HepG2 (cell line): ENCODE results near the gene POU2F1. TPM values are rescaled to one million over a fixed set of nuclear protein-coding genes. Genes with fewer than 3 reads are reported as not detected.

Experiments
- ARID4A ChIP-seq: sonication (generic); formaldehyde crosslinking; IDR thresholded peaks from 2 replicates; pipeline ENCODE4 v1.5.0; 2020; ENCODE audit warnings: mild to moderate bottlenecking, missing genetic modification reagents, borderline replicate concordance
- EP300 ChIP-seq, 3 experiments: sonication (generic) in 1 of 3; formaldehyde crosslinking in 1 of 3; IDR thresholded peaks; 2 replicates each; pipeline versions ENCODE4 v1.5.1 to v1.6.1; 2011 to 2020; ENCODE audit warnings: low read depth in 2 of 3, low read length in 2 of 3, borderline replicate concordance in 1 of 3, improper control_type of control experiment in 1 of 3, mild to moderate bottlenecking in 1 of 3, missing genetic modification reagents in 1 of 3, moderate library complexity in 1 of 3
- GFI1 ChIP-seq: sonication (generic); formaldehyde crosslinking; IDR thresholded peaks from 2 replicates; pipeline ENCODE4 v1.5.0; 2020; ENCODE audit warnings: missing genetic modification reagents, mild to moderate bottlenecking, borderline replicate concordance
- KLF13 ChIP-seq: sonication (generic); formaldehyde crosslinking; IDR thresholded peaks from 2 replicates; pipeline ENCODE4 v1.4.0; 2020; ENCODE audit warnings: mild to moderate bottlenecking, missing genetic modification reagents
- MTF2 ChIP-seq: sonication (generic); formaldehyde crosslinking; IDR thresholded peaks from 2 replicates; pipeline ENCODE4 v1.5.0; 2020; ENCODE audit warnings: missing genetic modification reagents, borderline replicate concordance
- MYNN ChIP-seq: sonication (generic); formaldehyde crosslinking; IDR thresholded peaks from 2 replicates; pipeline ENCODE4 v1.4.0; 2020; ENCODE audit warnings: mild to moderate bottlenecking, low read depth, missing genetic modification reagents
- NCOA1 ChIP-seq: sonication (generic); formaldehyde crosslinking; IDR thresholded peaks from 2 replicates; pipeline ENCODE4 v1.9.0; 2021; ENCODE audit warnings: missing genetic modification reagents
- NFE2L2 ChIP-seq: fragments of 150-350 bp; IDR thresholded peaks from 2 replicates; pipeline ENCODE4 v1.6.1; 2014; ENCODE audit warnings: low read length
- POLR2G ChIP-seq: fragments of 200-400 bp; formaldehyde crosslinking; IDR thresholded peaks from 2 replicates; pipeline ENCODE4 v1.6.1; 2018; ENCODE audit warnings: mild to moderate bottlenecking, low read depth, low read length, moderate library complexity
- PRPF4 ChIP-seq: fragments of 200-400 bp; formaldehyde crosslinking; IDR thresholded peaks from 2 replicates; pipeline ENCODE4 v1.6.1; 2016; ENCODE audit warnings: low read length, low read depth; ENCODE audit not compliant: poor library complexity, severe bottlenecking
- SAP130 ChIP-seq: IDR thresholded peaks from 2 replicates; pipeline ENCODE4 v1.6.1; 2016; ENCODE audit warnings: low read depth
- SIX1 ChIP-seq: sonication (generic); formaldehyde crosslinking; IDR thresholded peaks from 2 replicates; pipeline ENCODE4 v1.4.0; 2020; ENCODE audit warnings: missing genetic modification reagents, borderline replicate concordance
- SP2 ChIP-seq: sonication (generic); formaldehyde crosslinking; IDR thresholded peaks from 2 replicates; pipeline ENCODE4 v1.5.1; 2020; ENCODE audit warnings: mild to moderate bottlenecking, missing genetic modification reagents
- ZFP36L2 ChIP-seq: sonication (generic); formaldehyde crosslinking; IDR thresholded peaks from 2 replicates; pipeline ENCODE4 v1.4.0; 2020; ENCODE audit warnings: missing genetic modification reagents
- ZNF121 ChIP-seq: sonication (generic); formaldehyde crosslinking; IDR thresholded peaks from 2 replicates; pipeline ENCODE4 v1.5.0; 2020; ENCODE audit warnings: mild to moderate bottlenecking, missing genetic modification reagents
- ZNF136 ChIP-seq: sonication (generic); formaldehyde crosslinking; IDR thresholded peaks from 2 replicates; pipeline ENCODE4 v1.8.1; 2022; ENCODE audit warnings: low read depth, mild to moderate bottlenecking, moderate library complexity, missing genetic modification reagents
- ZNF543 ChIP-seq: sonication (generic); formaldehyde crosslinking; IDR thresholded peaks from 2 replicates; pipeline ENCODE4 v1.4.0; 2020; ENCODE audit warnings: mild to moderate bottlenecking, missing genetic modification reagents
- ZNF546 ChIP-seq: sonication (generic); formaldehyde crosslinking; conservative IDR thresholded peaks from 2 replicates; pipeline ENCODE4 v1.8.1; 2023; ENCODE audit warnings: mild to moderate bottlenecking, missing genetic modification reagents
- ZNF562 ChIP-seq: sonication (generic); formaldehyde crosslinking; IDR thresholded peaks from 2 replicates; pipeline ENCODE4 v1.8.0; 2022; ENCODE audit warnings: missing genetic modification reagents, borderline replicate concordance
- ZNF567 ChIP-seq: sonication (generic); formaldehyde crosslinking; IDR thresholded peaks from 2 replicates; pipeline ENCODE4 v1.8.1; 2023; ENCODE audit warnings: mild to moderate bottlenecking, missing genetic modification reagents, borderline replicate concordance
- ZNF605 ChIP-seq: sonication (generic); formaldehyde crosslinking; IDR thresholded peaks from 2 replicates; pipeline ENCODE4 v1.8.0; 2022; ENCODE audit warnings: mild to moderate bottlenecking, missing genetic modification reagents
- ZNF629 ChIP-seq: sonication (generic); formaldehyde crosslinking; conservative IDR thresholded peaks from 2 replicates; pipeline ENCODE4 v1.5.0; 2020; ENCODE audit warnings: missing genetic modification reagents
- ZNF678 ChIP-seq: sonication (generic); formaldehyde crosslinking; IDR thresholded peaks from 2 replicates; pipeline ENCODE4 v1.4.0; 2020; ENCODE audit warnings: mild to moderate bottlenecking, missing genetic modification reagents
- ZNF747 ChIP-seq: sonication (generic); formaldehyde crosslinking; IDR thresholded peaks from 2 replicates; pipeline ENCODE4 v1.8.1; 2023; ENCODE audit warnings: missing genetic modification reagents, mild to moderate bottlenecking, borderline replicate concordance
- ZNF790 ChIP-seq: sonication (generic); formaldehyde crosslinking; IDR thresholded peaks from 2 replicates; pipeline ENCODE4 v1.8.0; 2022; ENCODE audit warnings: missing genetic modification reagents, mild to moderate bottlenecking, borderline replicate concordance
- ZZZ3 ChIP-seq: sonication (generic); formaldehyde crosslinking; IDR thresholded peaks from 2 replicates; pipeline ENCODE4 v1.4.0; 2020; ENCODE audit warnings: missing genetic modification reagents, mild to moderate bottlenecking, borderline replicate concordance
- polyA plus RNA-seq, 8 experiments: library from polyadenylated mRNA; depleted of rRNA in 3 of 8; stranded (reverse) in 7 of 8; unstranded in 1 of 8; fragments of >200 nt; fragmentation: Illumina TruSeq in 4 of 8; extraction: Trizol in 4 of 8; gene quantifications; 2 replicates each; pipeline versions ENCODE4 v1.2.1 to v1.2.3, GENCODE V29; 2011 to 2016; ENCODE audit warnings: low read depth in 4 of 8, missing spikeins in 1 of 8, mixed read lengths in 1 of 8; ENCODE audit not compliant: insufficient read depth in 1 of 8
- total RNA-seq, 5 experiments: library from RNA; depleted of rRNA; stranded (reverse); fragments of >200 nt; fragmentation: Illumina TruSeq; extraction: Trizol; gene quantifications; 2 replicates each; pipeline ENCODE4 v1.2.3, GENCODE V29; 2016; ENCODE audit warnings: low read depth in 1 of 5
- TF ChIP-seq, protein P1 (sequence below): sonication (generic); formaldehyde crosslinking; IDR thresholded peaks from 2 replicates; pipeline ENCODE4 v1.5.0; 2020; ENCODE audit warnings: missing genetic modification reagents

The POU2F1 gene
- total and polyA plus RNA-seq, 2 of the 13 experiments (the other 11 are each of a cell fraction or from before 2014, with no cell fraction given) = 10.2 to 13.0 TPM

GRCh38 chr1:167439301-167439988 is 218.8 kb downstream of the POU2F1 start (continued):
- TF ChIP-seq MYNN (CRISPR knock-in tag) = no peak
- TF ChIP-seq ZNF790 (CRISPR knock-in tag) = peak; percentile 40; the same call in 1 of the 2 replicates
- TF ChIP-seq SP2 (CRISPR knock-in tag) = no peak
- no peak for TF ChIP-seq ZNF567 (CRISPR knock-in tag)
- TF ChIP-seq SIX1 (CRISPR knock-in tag) = no peak
- TF ChIP-seq ZNF562 (CRISPR knock-in tag) = 0 out of 2 replicates have a peak, but pooled peaks have one; percentile 58
- peak; percentile 72; the same call in 1 of the 2 replicates for TF ChIP-seq ARID4A
- no peak for TF ChIP-seq ZNF543
- TF ChIP-seq KLF13 (CRISPR knock-in tag) = peak; percentile 71; the same call in 1 of the 2 replicates
- TF ChIP-seq EP300 (IDR thresholded peaks at IDR 0.05; ENCODE audit: low read depth in 2 of 2, low read length in 2 of 2) = no peak
- TF ChIP-seq EP300 (CRISPR knock-in tag; IDR thresholded peaks at IDR 0.05; ENCODE audit: borderline replicate concordance) = no peak
- no peak for TF ChIP-seq ZNF678
- TF ChIP-seq ZNF136 (CRISPR knock-in tag) = no peak
- TF ChIP-seq ZNF121 (CRISPR knock-in tag) = no peak
- no peak for TF ChIP-seq MTF2 (CRISPR knock-in tag)
- peak; percentile 71 for TF ChIP-seq ZNF605 (CRISPR knock-in tag)
- TF ChIP-seq NFE2L2 = no peak
- TF ChIP-seq SAP130 (CRISPR knock-in tag) = peak; percentile 76
- no peak for TF ChIP-seq ZZZ3
- no peak for TF ChIP-seq ZNF629 (CRISPR knock-in tag)
- TF ChIP-seq GFI1 = no peak
- no peak for TF ChIP-seq ZFP36L2 (CRISPR knock-in tag)
- TF ChIP-seq POLR2G = no peak
- TF ChIP-seq, protein P1, sequence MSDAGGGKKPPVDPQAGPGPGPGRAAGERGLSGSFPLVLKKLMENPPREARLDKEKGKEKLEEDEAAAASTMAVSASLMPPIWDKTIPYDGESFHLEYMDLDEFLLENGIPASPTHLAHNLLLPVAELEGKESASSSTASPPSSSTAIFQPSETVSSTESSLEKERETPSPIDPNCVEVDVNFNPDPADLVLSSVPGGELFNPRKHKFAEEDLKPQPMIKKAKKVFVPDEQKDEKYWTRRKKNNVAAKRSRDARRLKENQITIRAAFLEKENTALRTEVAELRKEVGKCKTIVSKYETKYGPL (CRISPR knock-in tag) = no peak; the same call in 1 of the 2 replicates
- no peak for TF ChIP-seq PRPF4
- TF ChIP-seq ZNF546 (CRISPR knock-in tag) = 0 out of 2 replicates have a peak, but pooled peaks have one; percentile 45
- no peak for TF ChIP-seq NCOA1
- no peak for TF ChIP-seq ZNF747 (CRISPR knock-in tag)
